ENCODE results near the gene C4BPA. TPM values are rescaled to one million over a fixed set of nuclear protein-coding genes. Genes with fewer than 3 reads are reported as not detected.

Gene C4BPA
- total and polyA plus RNA-seq, 9 of the 15 experiments (the other 6 are each of a cell fraction or from before 2014, with no cell fraction given) = 0.04 to 0.22 (median 0.11) TPM; not detected in 3

DNA sequence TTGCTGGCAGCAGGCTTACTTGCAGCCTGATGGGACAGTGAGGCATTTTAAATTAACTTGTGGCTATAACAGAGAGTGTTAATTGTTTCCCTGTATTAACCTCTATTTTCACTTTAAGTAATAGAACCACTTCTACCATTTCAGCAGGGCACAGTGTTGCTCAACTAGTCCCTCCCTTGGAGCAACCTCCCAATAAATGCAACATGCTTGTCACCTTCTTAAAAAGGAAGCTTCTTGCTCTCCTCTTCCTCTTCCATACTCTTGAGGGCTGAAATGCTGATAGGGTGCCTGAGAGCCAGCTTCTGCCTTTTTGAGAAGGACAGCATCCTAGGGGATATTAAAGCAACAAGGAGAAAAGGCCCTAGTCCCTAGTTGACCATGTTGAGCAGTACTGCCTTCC is 52.1 kb downstream of the C4BPA start:
- H3K9me3 ChIP-seq (replicated peaks; ENCODE audit: control insufficient read depth, insufficient read depth, low read depth, low read length) = peaks cover 5% of the 10 kb centered on the region; the same call in 1 of the 2 replicates
- POLR2A ChIA-PET = no interaction called here
- H3K27me3 ChIP-seq (ENCODE audit: control insufficient read depth in 2 of 2, insufficient read depth in 2 of 2, low read length in 2 of 2) = no peaks in the 10 kb centered on the region
- TF ChIP-seq ZNF174 (CRISPR knock-in tag; IDR thresholded peaks at IDR 0.05) (no peak), HOMEZ (CRISPR knock-in tag; IDR thresholded peaks at IDR 0.05) (no peak), CREB1 (IDR thresholded peaks at IDR 0.05) (no peak), CREB1 (CRISPR knock-in tag; IDR thresholded peaks at IDR 0.05) (no peak), ZNF239 (CRISPR knock-in tag; IDR thresholded peaks at IDR 0.05) (no peak), NCOA4 (IDR thresholded peaks at IDR 0.05; ENCODE audit: partially characterized antibody) (no peak)
- TF ChIP-seq, protein P1, sequence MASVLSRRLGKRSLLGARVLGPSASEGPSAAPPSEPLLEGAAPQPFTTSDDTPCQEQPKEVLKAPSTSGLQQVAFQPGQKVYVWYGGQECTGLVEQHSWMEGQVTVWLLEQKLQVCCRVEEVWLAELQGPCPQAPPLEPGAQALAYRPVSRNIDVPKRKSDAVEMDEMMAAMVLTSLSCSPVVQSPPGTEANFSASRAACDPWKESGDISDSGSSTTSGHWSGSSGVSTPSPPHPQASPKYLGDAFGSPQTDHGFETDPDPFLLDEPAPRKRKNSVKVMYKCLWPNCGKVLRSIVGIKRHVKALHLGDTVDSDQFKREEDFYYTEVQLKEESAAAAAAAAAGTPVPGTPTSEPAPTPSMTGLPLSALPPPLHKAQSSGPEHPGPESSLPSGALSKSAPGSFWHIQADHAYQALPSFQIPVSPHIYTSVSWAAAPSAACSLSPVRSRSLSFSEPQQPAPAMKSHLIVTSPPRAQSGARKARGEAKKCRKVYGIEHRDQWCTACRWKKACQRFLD (CRISPR knock-in tag; IDR thresholded peaks at IDR 0.05) = no peak
- TF ChIP-seq, protein P2, sequence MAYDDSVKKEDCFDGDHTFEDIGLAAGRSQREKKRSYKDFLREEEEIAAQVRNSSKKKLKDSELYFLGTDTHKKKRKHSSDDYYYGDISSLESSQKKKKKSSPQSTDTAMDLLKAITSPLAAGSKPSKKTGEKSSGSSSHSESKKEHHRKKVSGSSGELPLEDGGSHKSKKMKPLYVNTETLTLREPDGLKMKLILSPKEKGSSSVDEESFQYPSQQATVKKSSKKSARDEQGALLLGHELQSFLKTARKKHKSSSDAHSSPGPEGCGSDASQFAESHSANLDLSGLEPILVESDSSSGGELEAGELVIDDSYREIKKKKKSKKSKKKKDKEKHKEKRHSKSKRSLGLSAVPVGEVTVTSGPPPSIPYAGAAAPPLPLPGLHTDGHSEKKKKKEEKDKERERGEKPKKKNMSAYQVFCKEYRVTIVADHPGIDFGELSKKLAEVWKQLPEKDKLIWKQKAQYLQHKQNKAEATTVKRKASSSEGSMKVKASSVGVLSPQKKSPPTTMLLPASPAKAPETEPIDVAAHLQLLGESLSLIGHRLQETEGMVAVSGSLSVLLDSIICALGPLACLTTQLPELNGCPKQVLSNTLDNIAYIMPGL (CRISPR knock-in tag; IDR thresholded peaks at IDR 0.05) = no peak
- no peak overlapping the region for H3K9ac ChIP-seq (ENCODE audit: insufficient read depth in 1 of 2, low read depth in 2 of 2, low read length in 2 of 2)
- H4K20me1 ChIP-seq (replicated peaks; ENCODE audit: control insufficient read depth, insufficient read depth, low read length) = no peaks in the 10 kb centered on the region
- BruUV-seq (replicated peaks) = no TSS peak
- no peaks in the 10 kb centered on the region for H3K36me3 ChIP-seq (ENCODE audit: control insufficient read depth, insufficient read depth, low read length)
- H2AFZ ChIP-seq (ENCODE audit: low read depth, low read length) = 0 out of 2 replicates have a peak overlapping the region, but pooled peaks have one; percentile 20
- in situ Hi-C loops (cut with MboI) (no loop called here), intact Hi-C loops (cut with micrococcal nuclease) (no loop called here)
- H3K9me1 ChIP-seq (ENCODE audit: control insufficient read depth, insufficient read depth, low read length) = no peaks in the 10 kb centered on the region
- H3K27ac ChIP-seq (ENCODE audit: extremely low read depth, low read depth, low read length) = no peak overlapping the region
- no peaks in the 10 kb centered on the region for H3K4me1 ChIP-seq (replicated peaks in 1 of 2; ENCODE audit: control insufficient read depth in 2 of 2, insufficient read depth in 2 of 2, low read length in 2 of 2)
- CTCF ChIA-PET (ENCODE audit: low intra/inter-chr PET ratio) = no interaction called here
- no peak overlapping the region for H3K4me2 ChIP-seq (ENCODE audit: insufficient read depth, low read length)
- no peak for DNase-seq (ENCODE audit: extremely low read depth in 1 of 4, low spot score in 3 of 4)
- H3K79me2 ChIP-seq (ENCODE audit: control insufficient read depth, insufficient read depth, low read length) = no peaks in the 10 kb centered on the region
- FAIRE-seq = no peak
- no peak overlapping the region for H3K4me3 ChIP-seq
- ATAC-seq = no peak

Measured in K562 (cell line).